Esophagus mucosa (tissue), 1 donor: ENCODE results near the gene C1QTNF1. TPM values are rescaled to one million over a fixed set of nuclear protein-coding genes. Genes with fewer than 3 reads are reported as not detected.

Experiments
- ATAC-seq: fragments of 200-7000 bp; cut with Tn5 transposase; one replicate; pipeline ENCODE4 v1.9.1; 2020
- total RNA-seq: library from RNA; stranded (reverse); gene quantifications from one replicate; pipeline ENCODE4 v1.2.4, GENCODE V29; 2023
- donor health status: DM: yes; HTN: yes; CAD: no.

Gene C1QTNF1
- total RNA-seq, 1 donor from 2014 or later: 4.1 TPM

DNA sequence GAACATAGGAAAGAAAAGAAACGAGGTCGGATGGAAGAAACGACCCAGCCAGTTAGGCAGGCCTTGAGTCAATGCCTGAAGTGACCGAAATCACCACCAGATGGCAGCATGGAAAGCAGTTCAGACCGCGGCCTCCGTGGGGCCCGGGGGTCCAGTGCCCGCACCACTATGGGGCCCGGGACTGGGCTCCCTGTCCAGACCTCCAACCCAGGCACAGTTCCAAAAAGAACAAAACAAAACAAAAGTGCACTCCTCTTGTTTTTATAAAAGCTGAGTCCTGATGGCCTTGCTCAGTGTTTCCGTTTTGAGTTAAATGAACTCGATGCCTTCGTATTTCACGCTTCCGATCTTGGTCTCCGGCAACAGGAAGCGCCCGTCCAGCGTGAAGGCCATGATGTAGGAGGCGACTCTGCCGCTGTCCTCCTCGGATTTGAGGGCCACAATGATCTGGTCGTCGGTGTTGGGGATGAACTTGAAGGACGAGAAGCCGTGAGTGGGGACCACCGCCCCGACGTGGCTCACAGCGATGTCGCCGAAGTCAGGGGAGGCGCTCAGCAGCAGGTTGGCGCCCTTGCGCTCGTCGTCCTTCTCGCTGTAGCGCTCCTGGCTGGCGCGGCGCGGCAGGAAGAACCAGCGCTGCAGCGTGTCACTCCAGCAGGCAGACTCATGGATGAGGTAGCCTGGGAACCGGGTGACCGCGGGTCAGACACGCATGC lies 30.6 kb upstream of the C1QTNF1 start:
- no peak for ATAC-seq

DNA sequence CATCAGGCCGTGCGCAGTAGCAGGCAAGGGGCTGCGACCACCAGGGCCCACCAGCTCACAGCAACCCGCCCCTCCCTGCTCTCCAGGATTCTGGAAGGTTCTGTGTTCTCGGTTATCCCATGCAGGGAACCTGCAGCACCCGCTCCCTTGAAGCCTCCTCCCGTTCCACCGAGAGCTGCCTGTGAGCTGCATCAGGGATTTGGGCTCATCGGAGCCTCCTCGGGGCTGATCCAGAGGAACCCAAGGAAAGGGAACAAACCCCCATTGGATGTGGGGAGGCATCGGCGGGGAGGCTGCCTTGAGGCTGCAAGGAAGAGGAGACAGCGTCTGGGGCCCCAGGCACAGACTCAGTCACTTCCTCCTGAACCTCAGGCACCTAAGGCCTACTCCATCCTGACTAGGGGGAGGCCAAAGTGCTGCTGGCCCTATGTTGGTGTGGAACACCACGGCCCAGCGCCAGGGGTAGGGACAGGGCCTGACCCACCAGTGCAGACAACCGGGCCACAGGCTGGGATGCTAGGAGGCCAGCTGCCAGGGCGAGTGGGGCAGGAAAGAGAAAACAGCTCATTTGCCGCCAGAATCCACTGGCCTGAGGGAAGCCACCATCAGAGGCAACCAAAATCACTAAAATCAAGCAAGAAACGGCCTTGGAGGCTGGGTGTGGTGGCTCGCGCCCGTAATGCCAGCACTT lies 29.8 kb upstream of the C1QTNF1 start:
- ATAC-seq: no peak

DNA sequence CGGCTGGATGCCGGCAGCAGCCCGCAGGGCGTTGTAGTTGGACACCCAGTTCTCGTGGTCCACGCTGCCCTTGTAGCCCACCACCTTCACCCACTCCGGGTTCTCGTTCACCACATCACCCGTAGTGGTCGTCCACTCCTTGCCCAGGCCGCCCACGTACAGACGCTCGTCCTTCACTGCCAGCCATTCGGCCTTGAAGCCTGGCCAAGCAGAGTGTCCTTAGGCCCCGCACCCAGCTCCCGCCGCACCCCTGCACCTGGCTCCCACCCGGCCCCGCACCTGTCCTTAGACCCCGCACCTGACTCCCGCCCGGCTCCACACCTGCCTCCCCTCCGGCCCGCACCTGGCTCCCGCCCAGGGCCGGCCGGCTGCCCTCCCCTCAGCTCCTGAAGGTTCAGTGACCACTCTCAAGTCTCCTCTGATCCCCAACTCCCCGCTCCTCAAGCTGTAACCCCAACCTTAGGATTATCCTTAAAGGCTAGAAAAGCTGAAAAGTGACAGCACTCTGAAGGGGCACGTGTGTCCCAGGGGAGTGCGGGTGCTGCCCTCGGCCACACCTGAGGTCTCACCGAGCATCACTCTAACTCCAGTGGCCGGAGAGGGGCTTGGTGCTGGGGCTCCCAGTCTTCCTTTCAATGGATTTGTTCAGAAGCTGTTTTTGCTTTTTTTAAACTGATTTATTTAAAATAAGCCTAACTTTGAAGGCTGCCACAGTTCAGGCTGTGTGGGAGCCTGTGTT lies 28.8 kb upstream of the C1QTNF1 start:
- no peak for ATAC-seq

DNA sequence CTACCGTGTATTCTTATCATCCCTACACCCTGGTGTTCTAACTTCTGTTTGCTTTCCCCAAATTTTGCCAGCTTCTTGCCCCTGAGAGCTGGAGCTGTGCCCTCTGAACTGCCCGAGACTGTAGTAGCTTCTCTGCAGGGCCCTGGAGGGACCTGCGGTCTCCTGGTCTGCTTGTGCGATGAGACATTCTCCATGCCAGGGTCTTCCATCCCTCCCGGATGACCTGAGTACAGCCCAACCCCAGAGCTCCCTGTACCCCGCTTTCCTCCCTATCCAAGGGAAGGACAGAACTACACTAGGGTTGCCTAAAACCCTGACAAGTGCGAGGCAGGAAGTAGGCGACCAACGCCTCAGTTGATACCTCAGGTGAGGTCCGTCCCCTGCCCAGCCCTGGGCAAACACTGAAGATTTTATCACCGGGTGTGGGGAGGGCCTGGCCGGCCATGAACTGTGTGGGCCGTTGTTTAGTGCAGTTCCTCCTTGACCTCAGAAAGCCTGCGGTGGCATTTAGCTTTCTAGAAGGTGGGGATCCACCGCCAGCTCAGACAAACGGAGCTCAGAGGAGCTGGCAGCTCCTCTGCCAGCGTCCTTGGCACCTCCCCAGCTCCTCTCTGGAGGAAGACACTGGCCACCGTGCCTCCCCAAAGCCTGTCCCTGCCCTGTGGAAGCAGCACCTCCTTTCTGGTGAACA lies 28.1 kb upstream of the C1QTNF1 start:
- ATAC-seq: peak; percentile 58

DNA sequence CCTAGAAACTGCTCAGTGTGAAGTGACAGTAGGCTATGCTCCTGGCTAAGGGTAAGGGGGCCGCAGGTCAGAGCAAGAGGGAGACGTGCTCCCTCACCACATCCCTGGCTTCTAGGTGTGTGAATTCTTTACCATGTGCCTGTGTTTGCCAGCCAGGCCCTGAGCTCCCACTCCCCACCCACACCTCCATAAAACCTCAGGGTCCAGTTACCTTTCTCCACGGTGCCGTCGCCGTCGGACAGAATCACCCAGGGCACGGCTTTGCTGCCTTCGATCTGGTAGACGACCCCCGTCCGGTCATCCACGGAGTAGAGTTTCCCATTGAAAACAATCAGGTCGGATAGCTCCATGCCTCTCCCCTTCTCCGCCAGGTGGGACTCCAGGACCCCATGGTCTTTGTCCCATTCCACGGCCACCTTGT lies 27.2 kb upstream of the C1QTNF1 start:
- ATAC-seq: no peak

DNA sequence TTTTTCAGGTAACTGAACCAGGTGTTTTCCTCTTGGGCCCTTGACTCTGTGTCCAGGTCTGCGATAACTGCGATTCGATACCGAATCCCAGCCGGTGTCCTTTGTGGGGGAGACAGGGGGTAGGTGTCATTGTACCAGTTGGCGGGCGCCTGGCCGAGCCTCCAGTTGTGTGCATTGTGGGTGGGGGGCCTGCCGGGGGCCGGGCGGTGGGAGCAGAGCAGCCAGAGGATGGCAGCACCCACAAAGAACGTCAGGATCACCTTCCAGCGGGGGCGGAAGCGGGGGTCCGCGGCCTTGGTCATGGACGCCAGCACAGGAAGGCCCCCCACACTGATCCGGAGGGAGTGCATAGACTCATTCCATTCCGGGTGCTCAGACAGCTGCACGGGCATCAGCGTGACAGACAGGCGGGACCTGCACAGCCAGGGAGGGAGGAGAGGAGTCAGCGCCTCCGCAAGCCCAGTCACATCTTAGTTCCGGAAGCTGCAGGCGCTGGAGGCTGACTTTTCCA lies 26.7 kb upstream of the C1QTNF1 start:
- ATAC-seq: peak; percentile 62

DNA sequence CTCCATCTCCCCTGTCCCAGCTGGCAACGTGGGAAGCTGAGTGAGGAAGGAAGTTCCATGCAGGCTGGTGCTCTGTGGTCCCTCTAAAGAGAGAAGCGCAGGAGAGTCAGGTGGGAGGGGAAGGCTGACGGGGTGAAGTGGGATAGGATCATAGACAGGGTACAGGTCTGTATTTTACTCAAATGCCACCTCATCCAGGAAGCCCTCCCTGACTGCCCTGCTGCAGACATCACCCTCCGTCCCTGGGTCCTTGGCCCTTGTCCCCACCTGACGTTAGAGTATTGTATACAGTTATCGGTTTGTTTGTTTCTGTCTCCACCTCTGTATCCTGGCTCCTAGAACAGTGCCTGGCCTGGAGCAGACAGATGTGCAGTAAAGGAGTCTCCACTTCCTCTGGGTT lies 26.1 kb upstream of the C1QTNF1 start:
- ATAC-seq: no peak

DNA sequence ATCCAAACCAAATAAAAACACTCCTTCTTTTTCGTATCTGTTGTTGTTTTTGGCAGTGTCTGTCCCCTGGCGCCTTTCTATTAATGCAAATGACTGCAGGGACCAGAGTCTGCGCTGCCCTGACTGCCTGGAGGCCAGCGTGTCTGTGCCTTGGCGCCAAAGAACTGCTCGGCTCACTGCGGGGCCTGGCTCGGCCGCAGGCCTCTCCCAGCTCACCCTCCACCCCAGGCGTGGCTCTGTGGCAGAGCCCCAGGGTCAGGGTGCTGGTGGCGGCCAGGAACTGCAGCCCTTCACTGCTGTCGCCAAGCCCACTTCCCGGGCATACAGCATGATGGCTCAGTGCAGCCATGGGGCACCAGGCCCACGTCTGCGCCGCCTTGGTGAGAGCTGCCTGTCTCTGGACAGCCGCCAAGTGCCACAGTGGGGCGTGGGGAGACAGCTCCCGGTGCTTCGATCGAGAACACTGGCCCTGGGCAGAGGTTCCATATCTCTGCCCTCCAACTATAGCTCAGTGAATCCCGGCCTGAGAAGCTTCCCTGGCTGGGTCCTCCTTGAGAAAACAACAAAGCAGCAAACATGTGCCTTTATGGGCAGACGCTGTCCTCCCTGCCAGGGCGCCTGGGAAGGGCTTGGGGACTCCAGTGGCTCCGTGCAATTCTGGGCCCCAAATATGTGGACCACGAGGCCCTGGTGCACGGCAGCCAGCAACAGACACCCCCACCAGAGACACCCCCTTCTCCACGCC lies 25.5 kb upstream of the C1QTNF1 start:
- peak; percentile 34 for ATAC-seq

DNA sequence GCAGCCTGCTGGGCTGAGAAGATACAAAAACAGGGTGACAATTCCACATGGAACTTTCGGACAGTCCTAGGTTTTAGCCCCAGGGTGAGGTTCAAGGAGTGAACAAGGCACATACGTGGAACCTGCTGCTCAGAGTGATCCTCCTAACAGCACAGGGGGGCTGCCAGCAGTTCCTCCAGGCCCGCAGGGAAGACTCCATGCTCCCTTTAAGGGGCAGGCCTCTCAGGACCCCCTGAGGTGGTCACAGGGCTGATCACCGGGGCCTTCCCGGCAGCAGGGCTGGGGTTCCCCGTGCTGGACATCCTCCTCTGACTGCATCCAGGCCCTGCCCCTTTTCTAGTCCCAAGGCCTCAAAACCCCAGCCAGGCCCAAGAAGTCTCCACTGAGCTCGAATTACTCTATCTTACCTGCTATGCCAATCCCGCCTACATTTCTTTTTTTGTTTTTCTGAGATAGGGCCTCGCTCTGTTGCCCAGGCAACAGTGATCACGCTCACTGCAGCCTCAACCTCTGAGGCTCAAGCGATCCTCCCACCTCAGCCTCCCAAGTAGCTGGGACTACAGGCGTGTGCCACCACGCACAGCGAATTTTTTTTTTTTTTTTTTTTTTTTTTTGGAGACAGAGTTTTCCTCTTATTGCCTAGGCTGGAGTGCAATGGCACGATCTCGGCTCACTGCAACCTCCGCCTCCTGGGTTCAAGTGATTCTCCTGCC lies 24.8 kb upstream of the C1QTNF1 start:
- no peak for ATAC-seq

DNA sequence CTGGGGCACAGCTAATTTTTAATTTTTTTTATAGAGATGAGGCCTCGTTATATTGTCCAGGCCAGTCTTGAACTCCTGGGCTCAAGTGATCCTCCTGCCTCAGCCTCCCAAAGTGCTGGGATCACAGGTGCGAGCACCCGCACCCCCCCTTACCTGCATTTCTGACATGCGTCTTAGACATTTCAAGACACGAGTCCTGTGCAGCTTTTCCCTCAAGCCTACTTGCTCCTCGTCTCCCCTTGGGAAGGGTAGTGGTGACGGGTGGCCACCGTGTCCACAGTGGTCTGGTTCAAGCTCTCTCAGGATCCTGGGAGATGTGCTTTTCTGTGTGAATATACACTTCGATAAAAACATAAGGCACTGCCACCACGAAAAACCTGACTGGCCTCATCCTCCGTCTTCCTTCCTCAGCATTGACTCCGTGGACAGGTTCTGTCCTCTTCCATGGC lies 24.0 kb upstream of the C1QTNF1 start:
- ATAC-seq: no peak

DNA sequence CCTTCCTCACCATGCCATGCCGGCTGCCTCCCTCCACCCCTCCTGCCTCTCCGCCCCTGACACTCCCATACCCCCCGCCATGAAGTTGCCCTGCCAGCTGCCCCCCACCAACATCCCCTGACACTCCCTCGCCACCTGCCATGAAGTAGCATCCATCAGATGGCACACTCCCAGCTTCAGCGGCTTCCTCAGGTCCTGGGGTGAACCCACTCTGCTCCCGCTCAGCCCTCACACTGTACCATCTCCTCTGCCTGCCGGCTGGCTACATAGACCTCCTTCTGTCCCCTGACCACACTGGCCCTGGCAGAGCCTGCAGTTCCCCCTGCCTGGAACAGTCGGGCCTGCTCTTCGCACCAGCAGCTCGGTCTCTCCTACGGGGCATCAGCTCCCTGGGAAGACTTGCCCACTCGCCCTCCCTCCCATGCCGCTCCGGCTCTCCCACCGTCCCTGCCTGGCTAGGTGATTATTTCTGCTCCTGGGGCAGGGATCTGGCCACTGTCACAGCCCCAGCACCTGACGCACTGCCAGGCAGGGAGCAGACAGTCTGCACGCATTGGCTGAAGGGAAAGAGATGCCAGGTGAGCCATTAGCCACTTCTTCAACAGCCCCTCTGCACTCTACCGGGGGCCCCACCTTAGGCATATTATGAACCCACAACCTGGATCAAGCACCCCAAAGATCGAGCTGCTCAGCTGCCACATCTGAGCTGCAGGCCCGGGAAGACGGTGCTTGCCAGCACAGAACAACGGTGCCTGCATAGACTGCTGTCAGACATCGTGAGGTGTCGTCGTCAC lies 23.4 kb upstream of the C1QTNF1 start:
- no peak for ATAC-seq

DNA sequence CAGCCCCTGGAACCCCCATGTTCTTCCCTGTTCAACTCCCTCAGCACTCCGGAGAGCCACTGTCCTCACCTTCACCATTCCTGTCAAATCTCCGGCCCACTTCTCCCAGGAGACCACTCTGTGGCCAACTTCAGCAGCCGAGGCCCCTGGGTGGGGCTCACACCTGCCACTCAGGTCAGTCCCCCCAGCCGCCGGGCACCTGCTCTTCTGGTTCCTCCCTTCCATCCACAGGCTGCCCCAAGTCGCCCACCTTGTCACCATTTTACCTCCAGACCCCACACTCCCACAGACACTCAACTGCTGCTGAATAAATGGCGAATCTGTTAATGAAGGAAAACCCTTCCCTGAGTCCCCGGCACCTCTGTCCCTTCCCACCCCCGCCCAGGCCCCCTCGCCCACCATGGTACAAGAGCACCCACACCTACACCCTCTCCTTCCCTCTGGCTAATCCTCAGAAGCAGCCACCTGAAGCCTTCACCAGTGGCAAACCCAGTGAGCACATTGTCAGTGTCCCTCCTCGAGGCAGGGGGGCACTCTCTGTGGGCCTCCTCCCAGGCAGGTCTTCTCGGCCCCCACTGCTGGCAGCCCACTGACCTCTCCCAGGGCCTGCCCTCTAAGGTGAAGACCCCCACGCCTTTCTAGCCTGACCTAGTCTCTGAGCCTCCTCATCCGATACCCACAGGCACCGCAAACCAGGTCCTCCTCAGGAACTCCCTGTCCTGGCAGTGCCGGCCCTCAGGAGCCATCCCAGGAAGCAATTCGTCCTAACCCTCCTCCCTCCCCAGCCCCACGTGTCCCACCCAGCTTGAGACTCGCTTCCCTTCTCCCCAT lies 22.6 kb upstream of the C1QTNF1 start:
- ATAC-seq: no peak

DNA sequence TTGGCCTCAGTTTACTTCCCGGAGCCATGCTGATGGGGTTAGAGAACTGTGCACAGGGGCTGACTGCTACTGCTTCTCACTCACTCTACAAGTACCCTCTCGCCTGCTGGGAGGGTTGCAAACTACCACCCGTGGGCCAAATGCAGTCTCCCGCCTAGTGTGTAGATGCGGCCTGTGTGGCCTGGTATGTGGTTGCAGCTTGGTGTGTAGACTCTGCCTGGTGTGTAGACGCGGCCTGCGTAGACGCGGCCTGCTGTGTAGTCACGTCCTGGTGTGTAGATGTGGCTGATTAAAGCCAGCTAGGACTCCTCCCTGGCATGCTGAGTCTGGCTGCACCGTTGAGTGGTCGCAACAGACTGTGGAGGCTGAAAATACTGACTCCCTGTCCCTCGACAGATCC lies 21.7 kb upstream of the C1QTNF1 start:
- no peak for ATAC-seq

DNA sequence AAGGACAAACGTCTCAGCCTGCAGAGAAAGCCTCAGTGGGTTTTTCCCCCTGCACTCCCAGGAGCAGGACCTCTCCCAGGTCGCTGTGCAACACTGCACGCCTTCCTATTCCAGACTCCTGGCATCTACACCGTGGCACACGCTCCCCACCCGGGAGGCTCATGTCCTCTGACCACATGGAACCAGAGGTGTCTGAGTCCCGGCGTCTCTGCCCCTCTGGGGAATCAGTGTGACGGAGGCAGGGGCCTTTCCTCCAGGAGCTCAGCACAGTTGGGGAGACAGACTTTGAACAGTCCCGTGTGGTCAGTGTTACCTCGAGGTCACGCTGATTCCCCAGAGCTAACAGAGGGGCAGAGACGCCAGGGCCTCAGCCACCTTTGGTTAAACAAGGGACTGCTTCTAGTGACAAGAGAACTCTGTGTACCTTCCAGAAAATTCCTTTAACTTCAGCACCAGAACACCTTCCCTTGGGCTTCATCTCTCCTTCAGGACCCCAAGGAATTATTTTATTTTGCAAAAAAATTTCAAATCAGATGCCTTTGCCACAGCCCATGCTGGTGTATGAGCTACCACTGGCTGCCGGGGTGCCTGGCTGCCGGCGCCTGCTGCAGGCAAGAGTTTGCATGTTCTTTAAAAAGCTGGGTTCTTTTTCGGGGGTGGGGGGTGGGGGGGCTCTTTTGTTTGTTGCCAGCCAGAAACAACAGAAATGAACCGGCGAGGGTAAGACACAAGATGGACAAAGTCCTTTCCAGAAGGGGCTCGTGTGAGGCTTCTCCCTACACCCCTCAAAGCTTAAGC lies 21.0 kb upstream of the C1QTNF1 start:
- no peak for ATAC-seq

DNA sequence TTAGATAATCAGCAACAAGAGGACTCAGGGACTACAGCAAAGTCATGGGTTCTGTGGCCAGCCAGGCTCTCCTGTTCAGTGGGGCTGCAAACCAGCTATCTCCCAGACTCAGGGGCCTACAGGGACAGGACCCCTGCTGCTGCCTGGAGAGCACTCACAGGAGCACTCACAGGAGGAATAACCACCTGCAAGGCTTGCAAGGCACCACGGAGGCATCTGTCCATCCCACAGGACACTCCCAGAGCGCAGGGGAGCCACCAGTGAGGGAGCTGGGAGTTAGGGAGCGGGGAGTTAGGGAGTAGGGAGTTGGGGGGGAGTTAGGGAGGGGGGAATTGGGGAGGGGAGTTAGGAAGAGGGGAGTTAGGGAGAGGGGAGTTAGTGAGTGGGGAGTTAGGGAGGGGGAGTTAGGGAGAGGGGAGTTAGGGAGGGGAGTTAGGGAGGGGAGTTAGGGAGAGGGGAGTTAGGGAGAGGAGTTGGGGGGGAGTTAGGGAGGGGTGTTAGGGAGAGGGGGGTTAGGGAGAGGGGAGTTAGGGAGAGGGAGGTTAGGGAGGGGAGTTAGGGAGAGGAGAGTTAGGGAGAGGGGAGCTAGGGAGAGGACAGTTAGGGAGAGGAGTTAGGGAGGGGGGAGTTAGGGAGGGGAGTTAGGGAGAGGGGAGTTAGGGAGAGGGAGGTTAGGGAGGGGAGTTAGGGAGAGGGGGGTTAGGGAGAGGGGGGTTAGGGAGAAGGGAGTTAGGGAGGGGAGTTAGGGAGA lies 20.1 kb upstream of the C1QTNF1 start:
- no peak for ATAC-seq

DNA sequence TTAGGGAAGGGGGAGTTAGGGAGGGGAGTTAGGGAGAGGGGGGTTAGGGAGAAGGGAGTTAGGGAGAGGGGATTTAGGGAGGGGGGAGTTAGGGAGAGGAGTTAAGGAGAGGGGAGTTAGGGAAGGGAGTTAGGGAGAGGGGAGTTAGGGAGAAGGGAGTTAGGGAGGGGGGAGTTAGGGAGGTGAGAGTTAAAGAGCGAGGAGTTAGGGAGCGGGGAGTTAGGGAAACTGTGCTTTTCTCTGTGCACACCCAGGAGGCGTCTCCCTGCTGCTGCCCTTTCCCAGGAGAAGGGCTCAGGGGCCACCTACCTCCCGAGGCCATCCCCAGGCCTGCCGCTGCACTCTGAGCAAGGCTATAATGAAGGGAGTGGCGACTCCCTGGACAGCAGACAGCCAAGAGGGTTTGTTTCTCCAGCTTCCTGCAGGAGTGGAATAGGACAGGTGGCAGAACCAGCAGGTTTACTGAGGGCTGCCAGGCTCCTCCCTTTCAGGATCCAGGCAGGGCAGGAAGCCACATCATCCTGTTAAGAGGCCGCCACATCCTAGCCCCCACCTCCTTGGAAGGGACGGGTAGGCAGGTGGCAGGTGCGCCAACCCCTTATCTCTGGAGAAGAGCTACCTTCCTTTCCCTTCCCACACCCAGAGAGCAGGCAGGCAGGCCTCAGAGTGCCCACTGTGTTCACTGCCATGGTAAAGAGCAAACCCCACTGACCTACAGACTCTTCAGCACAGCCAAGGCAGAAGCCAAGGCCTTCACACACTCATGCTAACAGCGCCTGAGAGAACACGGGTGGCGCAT lies 18.7 kb upstream of the C1QTNF1 start:
- peak; percentile 74 for ATAC-seq

DNA sequence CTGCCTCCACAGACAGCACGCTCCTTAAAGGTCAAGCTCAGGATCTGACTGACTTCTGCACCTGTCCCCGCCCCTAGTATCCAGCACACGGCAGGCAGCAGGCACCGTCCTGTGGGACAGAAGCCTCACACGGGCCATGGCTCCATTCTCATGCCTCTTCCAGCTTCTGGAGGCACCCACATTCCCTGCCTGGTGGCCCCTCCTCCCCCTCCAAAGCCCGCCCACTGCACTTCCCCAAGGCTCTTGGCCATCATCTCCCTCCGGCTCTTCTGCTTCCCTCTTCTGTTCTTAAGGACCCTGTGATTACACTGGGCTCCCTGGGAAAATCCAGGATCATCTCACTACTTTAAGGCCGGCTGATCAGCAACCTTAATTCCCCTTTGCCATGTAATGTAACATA lies 17.9 kb upstream of the C1QTNF1 start:
- no peak for ATAC-seq
